Spleen (tissue), 13 donors: Measurements from ENCODE around the gene GNB1L. TPM values are rescaled to one million over a fixed set of nuclear protein-coding genes. Genes with fewer than 3 reads are reported as not detected.

Experiments used
- DNase-seq: peaks from one replicate; pipeline ENCODE4 v3.0.0-alpha.2; 2020
- H3K27ac ChIP-seq, 8 donors: fragments of 200-600 bp; sonication (generic) in 7 of 8; 1 replicate in 4 of 8; 2 replicates in 4 of 8; pipeline versions ENCODE4 v1.5.0 to v1.8.0; 2016 to 2021; ENCODE audit warnings: inconsistent platforms in 4 of 8, mild to moderate bottlenecking in 4 of 8, moderate library complexity in 1 of 8
- H3K27me3 ChIP-seq, 7 donors: fragments of 200-600 bp; sonication (generic) in 6 of 7; replicated peaks in 1 of 7; 1 replicate in 4 of 7; 2 replicates in 3 of 7; pipeline versions ENCODE4 v1.5.0 to v1.8.0; 2016 to 2021; ENCODE audit warnings: inconsistent platforms in 3 of 7, mild to moderate bottlenecking in 1 of 7
- H3K36me3 ChIP-seq, 6 donors: fragments of 200-600 bp; sonication (generic) in 5 of 6; 1 replicate in 4 of 6; 2 replicates in 2 of 6; pipeline versions ENCODE4 v1.5.0 to v1.8.0; 2016 to 2021; ENCODE audit warnings: inconsistent platforms in 2 of 6
- H3K4me1 ChIP-seq, 6 donors: fragments of 200-600 bp; sonication (generic) in 5 of 6; 1 replicate in 3 of 6; 2 replicates in 3 of 6; pipeline versions ENCODE4 v1.5.0 to v1.8.0; 2016 to 2021; ENCODE audit warnings: inconsistent platforms in 3 of 6
- H3K4me3 ChIP-seq, 8 donors: fragments of 200-600 bp; sonication (generic) in 7 of 8; 1 replicate in 4 of 8; 2 replicates in 4 of 8; pipeline versions ENCODE4 v1.5.0 to v1.8.0; 2016 to 2021; ENCODE audit warnings: inconsistent platforms in 4 of 8, mild to moderate bottlenecking in 4 of 8, moderate library complexity in 2 of 8
- H3K9me3 ChIP-seq, 8 donors: fragments of 200-600 bp; sonication (generic) in 7 of 8; 1 replicate in 4 of 8; 2 replicates in 4 of 8; pipeline versions ENCODE4 v1.5.0 to v1.8.0; 2016 to 2021; ENCODE audit warnings: inconsistent platforms in 4 of 8
- CTCF ChIP-seq, 11 experiments: fragments of 200-600 bp in 7 of 11; fragments of 450-650 bp in 4 of 11; sonication (generic) in 4 of 11; IDR thresholded peaks in 8 of 11; conservative IDR thresholded peaks in 3 of 11; 1 replicate in 7 of 11; 2 replicates in 4 of 11; pipeline versions ENCODE4 v1.4.0 to v1.8.0; 2016 to 2021; ENCODE audit warnings: antibody characterized with exemption in 11 of 11, inconsistent platforms in 4 of 11, mild to moderate bottlenecking in 1 of 11
- POLR2A ChIP-seq, 3 donors: fragments of 450-650 bp; IDR thresholded peaks; one replicate each; pipeline ENCODE4 v1.5.1; 2017; ENCODE audit warnings: antibody characterized with exemption in 3 of 3, mild to moderate bottlenecking in 1 of 3
- POLR2AphosphoS5 ChIP-seq, 3 donors: sonication (generic); formaldehyde crosslinking; IDR thresholded peaks; one replicate each; pipeline ENCODE4 v1.5.1; 2017; ENCODE audit warnings: antibody characterized with exemption in 3 of 3
- WGBS, 5 donors: extraction: QIAGEN DNeasy Blood & Tissue Kit in 3 of 5; methylation state at CpG; one replicate each; pipeline versions ENCODE4 v1.1.5 to v1.1.7; 2013 to 2018; 5-methylcytosine and 5-hydroxymethylcytosine counted together
- intact Hi-C: fragments of 100-400 bp; cut with DNase I; formaldehyde crosslinking; loops from one replicate; pipeline ENCODE4 v1.15.0; 2023; ENCODE audit warnings: low total_unique reads
- long read RNA-seq, 2 donors: transcript quantifications; one replicate each; lab custom pipeline, GENCODE V29; 2026
- polyA plus RNA-seq, 3 donors: library from polyadenylated mRNA; stranded (reverse); fragments of 200-250 nt; gene quantifications; one replicate each; pipeline ENCODE4 v1.2.1, GENCODE V29; 2013
- total RNA-seq, 7 donors: library from RNA; depleted of rRNA in 3 of 7; stranded (reverse); fragments of >200 nt in 3 of 7; fragmentation: NEBNext Ultra II Directional in 4 of 7; extraction: Animal tissue kit (Norgen Biotek cat#: 25700) in 4 of 7; gene quantifications; one replicate each; pipeline versions ENCODE4 v1.1.0 to v1.2.1, GENCODE V29; 2016 to 2021
- donor health status: healthy with polysubstance abuse.
- donor health status: DM: no; HTN: no; CAD: no; lungs with moderate emphysema.
- donor health status: DM: no; HTN: no; CAD: no.
- donor health status: Bipolar disorder and iron deficiency.
- donor health status: healthy.
- donor health status: DM: no; HTN: no; CAD: no.
- donor health status: DM: yes; HTN: yes; CAD: no.

Gene GNB1L
- total RNA-seq, result 1 to 10 TPM; 5.7 to 8.1 (median 7.9) TPM
- polyA plus RNA-seq, result 10 to 100 TPM in 2 of 3 donors, 1 to 10 TPM in 1; 7.7 to 10.4 (median 10.1) TPM
- long read RNA-seq, donor 1, full-length matches to known transcripts, result 3 of 3 reads
- long read RNA-seq, donor 1, partial matches to known transcripts, result 0 of 3 reads
- long read RNA-seq, donor 1, other reads (novel, unspliced or antisense), result 0 of 3 reads
- long read RNA-seq, donor 2, full-length matches to known transcripts, result 1 of 1 reads
- long read RNA-seq, donor 2, partial matches to known transcripts, result 0 of 1 reads
- long read RNA-seq, donor 2, other reads (novel, unspliced or antisense), result 0 of 1 reads

GRCh38 chr22:19854778-19855503 lies at the start of gene GNB1L, which contains the start of gene RTL10:
Gene GNB1L, minus strand, starts transcription at chr22:19854874. Its CDS starts 33,519 bp downstream, at chr22:19821355.
Gene RTL10, minus strand, starts transcription at chr22:19854874. Its CDS starts 2,613 bp downstream, at chr22:19852261.
- Histone ChIP-seq H3K4me1 (peaks cover 18 to 69% (median 45%) of the 10 kb centered on the region in 6 donors), H3K36me3 (peaks cover 0 to 29% (median 22%) of the 10 kb centered on the region in 6 donors), H3K27ac (peak within 1 kb of the TSS; percentile 93 to 98 (median 95)), H3K4me3 (peak within 1 kb of the TSS; percentile 74 to 94 (median 90)), H3K9me3 (no peaks in the 10 kb centered on the region), H3K27me3 (no peaks in the 10 kb centered on the region)
- intact Hi-C loops, result no loop called here
- peak; percentile 100 for DNase-seq
- WGBS, 5 donors, result 0 to 1% (median 0%) methylated on average over 18 to 81 of the region's 81 CpGs
- TF ChIP-seq POLR2AphosphoS5 (IDR thresholded peaks at IDR 0.05), result peak; percentile 98 to 99 (median 99)
- TF ChIP-seq CTCF (IDR thresholded peaks at IDR 0.05 in 8 of 11, conservative IDR thresholded peaks at IDR 0.05 in 3 of 11), result peak in 4 of 11 experiments; percentile 2 to 61 (median 36)
- TF ChIP-seq POLR2A (IDR thresholded peaks at IDR 0.05), result peak; percentile 55 to 88 (median 64)

GRCh38 chr22:19904174-19904856 lies 49.6 kb upstream of the GNB1L start:
- 84 to 94% (median 92%) methylated on average over 15 to 16 of the region's 16 CpGs for WGBS, 5 donors
- Histone ChIP-seq H3K27me3 (no peaks in the 10 kb centered on the region), H3K4me1 (peaks cover 0 to 7% (median 0%) of the 10 kb centered on the region in 6 donors), H3K27ac (no peak overlapping the region), H3K36me3 (peaks cover 0 to 94% (median 19%) of the 10 kb centered on the region in 6 donors), H3K9me3 (no peaks in the 10 kb centered on the region), H3K4me3 (no peak overlapping the region)
- intact Hi-C loops, result no loop called here
- TF ChIP-seq POLR2AphosphoS5 (IDR thresholded peaks at IDR 0.05), result no peak
- TF ChIP-seq POLR2A (IDR thresholded peaks at IDR 0.05), result no peak
- TF ChIP-seq CTCF (IDR thresholded peaks at IDR 0.05 in 8 of 11, conservative IDR thresholded peaks at IDR 0.05 in 3 of 11), result no peak
- DNase-seq, result no peak

- 83 to 94% (median 90%) methylated on average over 7 to 12 of the region's 12 CpGs for WGBS, 5 donors
- Histone ChIP-seq H3K9me3 (no peaks in the 10 kb centered on the region), H3K4me3 (no peak overlapping the region), H3K27me3 (no peaks in the 10 kb centered on the region), H3K36me3 (peaks cover 0 to 99% (median 17%) of the 10 kb centered on the region in 6 donors), H3K4me1 (peaks cover 0 to 7% (median 0%) of the 10 kb centered on the region in 6 donors), H3K27ac (no peak overlapping the region)
- intact Hi-C loops, result no loop called here
- no peak for DNase-seq
- TF ChIP-seq POLR2AphosphoS5 (IDR thresholded peaks at IDR 0.05), result no peak
- TF ChIP-seq POLR2A (IDR thresholded peaks at IDR 0.05), result no peak
- no peak for TF ChIP-seq CTCF (IDR thresholded peaks at IDR 0.05 in 8 of 11, conservative IDR thresholded peaks at IDR 0.05 in 3 of 11)
Measured at GRCh38 chr22:19903513-19903912, 48.8 kb upstream of the GNB1L start.
